Kidney (tissue), 14 donors: ENCODE results near the gene MED7. TPM values are rescaled to one million over a fixed set of nuclear protein-coding genes. Genes with fewer than 3 reads are reported as not detected.

Source experiments
- DNase-seq, 5 donors: peaks; one replicate each; pipeline ENCODE4 v3.0.0-alpha.2; 2013 to 2020
- FAIRE-seq: peaks from 2 replicates; lab custom pipeline; 2012; peaks lifted over from hg19 to GRCh38; lab: Jason Lieb, UNC
- H3K27ac ChIP-seq, 2 donors: one replicate each; pipeline ENCODE4 v1.7.0; 2013; ENCODE audit warnings: low read depth in 2 of 2, low read length in 2 of 2, inconsistent platforms in 1 of 2
- H3K27me3 ChIP-seq: one replicate; pipeline ENCODE4 v1.7.1; 2013; ENCODE audit warnings: low read length, inconsistent platforms; ENCODE audit not compliant: control insufficient read depth, insufficient read depth
- H3K36me3 ChIP-seq, 3 donors: one replicate each; pipeline versions ENCODE4 v1.7.0 to v1.7.1; 2013; ENCODE audit warnings: low read length in 3 of 3, control low read depth in 1 of 3, inconsistent platforms in 1 of 3; ENCODE audit not compliant: insufficient read depth in 3 of 3, control insufficient read depth in 2 of 3
- H3K4me1 ChIP-seq, 3 donors: one replicate each; pipeline versions ENCODE4 v1.7.0 to v1.7.1; 2013; ENCODE audit warnings: low read length in 3 of 3, inconsistent platforms in 1 of 3, low read depth in 1 of 3; ENCODE audit not compliant: control insufficient read depth in 2 of 3, insufficient read depth in 2 of 3
- H3K4me3 ChIP-seq, 3 donors: one replicate each; pipeline versions ENCODE4 v1.7.0 to v1.8.1; 2013; ENCODE audit warnings: low read length in 3 of 3, control low read depth in 1 of 3, inconsistent platforms in 1 of 3
- H3K9ac ChIP-seq, 3 donors: one replicate each; pipeline versions ENCODE4 v1.7.0 to v1.7.1; 2013; ENCODE audit warnings: low read length in 3 of 3, control low read depth in 1 of 3, inconsistent platforms in 1 of 3
- H3K9me3 ChIP-seq, 3 donors: one replicate each; pipeline versions ENCODE4 v1.7.0 to v1.7.1; 2013; ENCODE audit warnings: low read length in 3 of 3, control low read depth in 1 of 3, inconsistent platforms in 1 of 3; ENCODE audit not compliant: control insufficient read depth in 2 of 3, insufficient read depth in 1 of 3
- CTCF ChIP-seq: IDR thresholded peaks from 3 replicates; pipeline ENCODE4 v1.5.1; 2012; ENCODE audit warnings: mild to moderate bottlenecking, moderate library complexity, borderline replicate concordance; ENCODE audit not compliant: insufficient read depth; ENCODE audit errors: extremely low read depth
- intact Hi-C: fragments of 100-400 bp; cut with DNase I; formaldehyde crosslinking; loops from one replicate; pipeline ENCODE4 v1.11.1; 2022
- polyA plus RNA-seq: library from polyadenylated mRNA; stranded (reverse); fragments of 350-450 nt; fragmentation: Illumina TruSeq; extraction: RNeasy Lipid Tissue Mini Kit (QIAGEN cat#74804); gene quantifications from one replicate; pipeline ENCODE4 v1.2.3, GENCODE V29; 2014; ENCODE audit warnings: low read depth, low replicate concordance; ENCODE audit not compliant: insufficient read depth
- total RNA-seq: library from RNA; stranded (reverse); fragmentation: NEBNext Ultra II Directional; extraction: Animal tissue kit (Norgen Biotek cat#: 25700); gene quantifications from one replicate; pipeline ENCODE4 v1.2.1, GENCODE V29; 2021
- donor health status: control.
- donor health status: control.
- donor health status: control.
- donor health status: control.
- donor health status: control.
- donor health status: DM: yes; HTN: yes; CAD: no.
- donor health status: Normal renal cell carcinoma (clear cell type).

The MED7 gene
- total and polyA plus RNA-seq, 2 donors from 2014 or later = 18.2 to 28.6 TPM

GRCh38 chr5:157182143-157182757 lies 39.6 kb upstream of the MED7 start:
- Histone ChIP-seq H3K4me3 (no peak overlapping the region), H3K27me3 (no peaks in the 10 kb centered on the region), H3K36me3 (no peaks in the 10 kb centered on the region), H3K9me3 (no peaks in the 10 kb centered on the region), H3K9ac (no peak overlapping the region), H3K4me1 (no peaks in the 10 kb centered on the region), H3K27ac (no peak overlapping the region)
- FAIRE-seq (no peak), DNase-seq (no peak)
- intact Hi-C loops = no loop called here
- no peak for TF ChIP-seq CTCF

GRCh38 chr5:157180374-157181264 lies 38.0 kb upstream of the MED7 start, which contains the start of gene ITK:
TSS of gene ITK (plus strand) at chr5:157180840. CDS start at chr5:157180978, 138 bp downstream.
- no peak for DNase-seq
- Histone ChIP-seq H3K36me3 (no peaks in the 10 kb centered on the region), H3K4me3 (no peak within 1 kb of the TSS), H3K27me3 (no peaks in the 10 kb centered on the region), H3K9me3 (no peaks in the 10 kb centered on the region), H3K9ac (no peak within 1 kb of the TSS), H3K4me1 (no peaks in the 10 kb centered on the region), H3K27ac (no peak within 1 kb of the TSS)
- no peak for FAIRE-seq
- TF ChIP-seq CTCF = no peak
- intact Hi-C loops = no loop called here

GRCh38 chr5:157178966-157179365 lies 36.3 kb upstream of the MED7 start:
- intact Hi-C loops = no loop called here
- FAIRE-seq (no peak), DNase-seq (no peak)
- Histone ChIP-seq H3K4me3 (no peak overlapping the region), H3K36me3 (no peaks in the 10 kb centered on the region), H3K27ac (no peak overlapping the region), H3K4me1 (no peaks in the 10 kb centered on the region), H3K9me3 (no peaks in the 10 kb centered on the region), H3K27me3 (no peaks in the 10 kb centered on the region), H3K9ac (no peak overlapping the region)
- no peak for TF ChIP-seq CTCF
